ENCODE measurements around the gene CRYGD. TPM values are rescaled to one million over a fixed set of nuclear protein-coding genes. Genes with fewer than 3 reads are reported as not detected.

Gene CRYGD
- total RNA-seq, 4 donors from 2014 or later = not detected

DNA sequence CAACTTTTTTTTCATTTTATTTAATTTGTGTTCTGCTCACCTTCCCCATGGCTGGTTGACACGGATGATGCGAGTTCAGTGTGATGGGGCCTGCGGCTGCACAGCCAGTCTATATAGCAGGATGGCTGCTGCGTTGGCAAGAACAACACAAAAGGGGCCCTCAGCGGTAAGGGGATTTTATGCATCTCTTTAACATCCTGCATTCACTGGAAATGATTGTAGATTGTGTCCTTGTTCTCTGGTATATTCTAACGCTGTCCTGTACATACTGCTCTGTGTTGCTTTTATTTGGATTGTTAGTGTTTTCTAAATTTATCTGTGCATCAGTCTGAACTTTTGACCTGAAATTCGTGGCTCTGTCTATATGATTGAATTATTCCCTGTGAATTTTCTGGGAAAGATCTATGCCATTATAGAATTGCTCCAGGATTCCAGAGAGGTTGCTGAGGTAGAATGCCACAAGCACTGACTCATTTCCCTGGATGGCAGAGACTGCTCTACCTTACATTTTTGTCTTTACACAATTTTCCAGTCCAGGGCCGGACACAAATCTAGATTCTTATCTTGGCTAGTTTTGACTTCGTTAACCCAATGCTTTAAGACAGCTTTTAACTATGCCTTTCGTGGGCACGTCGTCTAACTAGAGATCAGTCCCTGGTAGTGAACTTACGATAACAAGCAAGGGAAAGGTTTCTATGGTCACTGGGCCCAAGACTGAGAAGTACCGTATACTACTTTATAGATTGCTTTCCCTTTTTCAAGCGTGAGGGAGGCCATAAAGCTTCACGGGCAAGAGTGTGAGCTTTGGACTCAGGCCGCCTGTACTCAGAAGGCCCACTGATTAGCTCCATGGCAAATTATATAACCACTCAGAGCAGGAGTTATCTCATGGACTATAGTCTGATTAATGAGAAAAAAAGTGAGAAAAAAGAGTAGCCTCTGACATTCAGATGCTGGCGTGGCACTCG, 5.7 kb upstream of the CRYGD start, which contains the start of gene CRYGC:
Gene CRYGC (minus strand): TSS at position 85 of the 968 bp plus-strand sequence. CDS start 36 bp downstream, at position 49.
- no peak for DNase-seq
- no peaks in the 10 kb centered on the region for H3K9me3 ChIP-seq
- TF ChIP-seq POLR2A (IDR thresholded peaks at IDR 0.05) = no peak
- TF ChIP-seq, protein P1, sequence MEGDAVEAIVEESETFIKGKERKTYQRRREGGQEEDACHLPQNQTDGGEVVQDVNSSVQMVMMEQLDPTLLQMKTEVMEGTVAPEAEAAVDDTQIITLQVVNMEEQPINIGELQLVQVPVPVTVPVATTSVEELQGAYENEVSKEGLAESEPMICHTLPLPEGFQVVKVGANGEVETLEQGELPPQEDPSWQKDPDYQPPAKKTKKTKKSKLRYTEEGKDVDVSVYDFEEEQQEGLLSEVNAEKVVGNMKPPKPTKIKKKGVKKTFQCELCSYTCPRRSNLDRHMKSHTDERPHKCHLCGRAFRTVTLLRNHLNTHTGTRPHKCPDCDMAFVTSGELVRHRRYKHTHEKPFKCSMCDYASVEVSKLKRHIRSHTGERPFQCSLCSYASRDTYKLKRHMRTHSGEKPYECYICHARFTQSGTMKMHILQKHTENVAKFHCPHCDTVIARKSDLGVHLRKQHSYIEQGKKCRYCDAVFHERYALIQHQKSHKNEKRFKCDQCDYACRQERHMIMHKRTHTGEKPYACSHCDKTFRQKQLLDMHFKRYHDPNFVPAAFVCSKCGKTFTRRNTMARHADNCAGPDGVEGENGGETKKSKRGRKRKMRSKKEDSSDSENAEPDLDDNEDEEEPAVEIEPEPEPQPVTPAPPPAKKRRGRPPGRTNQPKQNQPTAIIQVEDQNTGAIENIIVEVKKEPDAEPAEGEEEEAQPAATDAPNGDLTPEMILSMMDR (IDR thresholded peaks at IDR 0.05) = no peak
- intact Hi-C loops (cut with DNase I) = no loop called here
- no peak within 1 kb of the TSS for H3K27ac ChIP-seq
- no peaks in the 10 kb centered on the region for H3K27me3 ChIP-seq
- no peak within 1 kb of the TSS for H3K4me3 ChIP-seq (replicated peaks in 1 of 3)
- 72 to 76% methylated on average over 19 of the region's 19 CpGs for WGBS, 2 donors
- H3K36me3 ChIP-seq = no peaks in the 10 kb centered on the region
- no peaks in the 10 kb centered on the region for H3K4me1 ChIP-seq

DNA sequence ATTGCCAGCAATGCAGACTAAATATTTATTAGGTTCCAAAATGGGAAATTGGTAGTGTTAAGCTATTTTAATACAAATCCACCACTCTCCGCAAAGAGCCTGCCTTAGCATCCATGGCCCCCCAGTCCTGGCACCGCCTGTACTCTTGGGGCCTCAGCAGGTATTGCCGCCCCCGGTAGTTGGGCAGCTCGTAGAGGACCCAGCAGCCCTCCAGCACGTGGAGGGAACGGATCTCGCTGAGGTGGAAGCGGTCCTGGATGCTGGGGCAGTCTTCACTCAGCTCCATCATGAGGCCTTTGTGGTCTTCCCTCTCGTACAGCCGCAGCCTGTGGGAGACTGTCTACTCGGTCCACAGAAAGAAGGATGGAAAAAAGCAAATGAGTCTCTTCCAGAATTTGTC, 3.8 kb upstream of the CRYGD start:
- no peak for DNase-seq
- Histone ChIP-seq H3K27ac (no peak overlapping the region), H3K4me3 (replicated peaks in 1 of 3) (no peak overlapping the region), H3K9me3 (no peaks in the 10 kb centered on the region), H3K27me3 (no peaks in the 10 kb centered on the region), H3K36me3 (no peaks in the 10 kb centered on the region), H3K4me1 (peaks cover 0 to 4% of the 10 kb centered on the region in 2 donors)
- intact Hi-C loops (cut with DNase I) = no loop called here
- TF ChIP-seq, protein P1 (IDR thresholded peaks at IDR 0.05) = no peak
- no peak for TF ChIP-seq POLR2A (IDR thresholded peaks at IDR 0.05)
- 93 to 94% methylated on average over 12 of the region's 12 CpGs for WGBS, 2 donors

DNA sequence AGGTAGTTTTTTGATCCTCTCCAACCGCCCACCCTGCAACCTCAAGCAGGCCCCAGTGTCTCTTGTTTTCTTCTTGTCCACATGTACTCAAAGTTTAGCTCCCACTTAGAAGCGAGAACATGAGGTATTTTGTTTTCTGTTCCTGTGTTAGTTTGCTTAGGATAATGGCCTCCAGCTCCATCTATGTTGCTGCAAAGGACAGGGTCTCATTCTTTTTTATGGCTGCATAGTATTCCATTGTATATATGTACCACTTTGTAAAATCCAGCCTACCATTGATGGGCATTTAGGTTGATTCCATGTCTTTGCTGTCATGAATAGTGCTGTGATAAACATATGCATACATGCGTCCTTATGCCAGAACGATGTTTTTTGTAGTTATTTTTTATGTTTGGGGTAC, 2.8 kb upstream of the CRYGD start:
- no peak for DNase-seq
- WGBS, 2 donors = 96% methylated on average over 4 of the region's 4 CpGs
- H3K9me3 ChIP-seq = no peaks in the 10 kb centered on the region
- H3K4me3 ChIP-seq (replicated peaks in 1 of 3) = no peak overlapping the region
- H3K4me1 ChIP-seq = peaks cover 0 to 4% of the 10 kb centered on the region in 2 donors
- no peak overlapping the region for H3K27ac ChIP-seq
- no peaks in the 10 kb centered on the region for H3K36me3 ChIP-seq
- H3K27me3 ChIP-seq = peaks cover 4% of the 10 kb centered on the region
- intact Hi-C loops (cut with DNase I) = no loop called here
- TF ChIP-seq POLR2A (IDR thresholded peaks at IDR 0.05) = no peak

DNA sequence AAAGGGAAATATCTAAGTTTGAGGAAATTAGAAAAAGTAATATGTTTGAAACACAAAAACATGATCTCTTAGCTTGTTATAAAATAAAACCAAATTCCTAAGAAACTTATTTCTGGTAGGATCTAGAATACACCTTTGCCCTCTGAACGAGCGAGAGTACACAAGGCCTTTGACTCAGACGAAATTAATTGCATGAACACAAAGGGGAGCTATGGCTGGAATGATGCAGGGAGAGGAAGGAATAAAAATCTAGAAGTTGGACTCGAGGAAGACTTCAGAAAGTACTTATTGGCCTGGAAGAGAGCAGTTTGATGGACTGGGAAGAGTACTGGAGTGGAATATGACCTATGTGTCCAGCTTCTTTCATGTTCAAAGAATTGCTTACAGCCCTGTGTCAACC, 927 bp upstream of the CRYGD start:
- peaks cover 0 to 4% of the 10 kb centered on the region in 2 donors for H3K4me1 ChIP-seq
- 85% methylated on average over 4 of the region's 4 CpGs for WGBS, 2 donors
- no peaks in the 10 kb centered on the region for H3K36me3 ChIP-seq
- intact Hi-C loops (cut with DNase I) = no loop called here
- DNase-seq = no peak
- no peaks in the 10 kb centered on the region for H3K9me3 ChIP-seq
- H3K27ac ChIP-seq = no peak overlapping the region
- no peak overlapping the region for H3K4me3 ChIP-seq (replicated peaks in 1 of 3)
- TF ChIP-seq POLR2A (IDR thresholded peaks at IDR 0.05) = no peak
- TF ChIP-seq, protein P1 (IDR thresholded peaks at IDR 0.05) = no peak
- H3K27me3 ChIP-seq = peaks cover 4% of the 10 kb centered on the region

DNA sequence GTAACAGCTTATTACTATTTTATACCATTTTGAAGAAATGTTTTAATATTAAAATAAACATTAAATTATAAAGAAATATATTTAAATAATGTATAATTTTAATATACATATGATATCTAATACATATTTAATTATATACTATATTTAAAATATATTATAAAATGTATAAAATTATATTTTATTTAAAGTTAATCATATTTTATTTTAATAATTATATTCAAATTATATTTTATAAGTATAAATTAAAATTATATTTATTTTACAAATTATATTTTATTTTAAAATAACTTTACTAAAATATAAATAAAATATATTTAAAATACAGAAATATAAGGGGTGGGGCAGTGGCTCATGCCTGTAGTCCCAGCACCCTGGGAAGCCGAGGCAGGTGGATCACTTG, 2.1 kb downstream of the CRYGD start:
- Histone ChIP-seq H3K4me3 (replicated peaks in 1 of 3) (no peak overlapping the region), H3K27me3 (peaks cover 4% of the 10 kb centered on the region), H3K36me3 (no peaks in the 10 kb centered on the region), H3K9me3 (no peaks in the 10 kb centered on the region), H3K4me1 (peaks cover 0 to 4% of the 10 kb centered on the region in 2 donors), H3K27ac (no peak overlapping the region)
- 91 to 98% methylated on average over 1 of the region's 1 CpG for WGBS, 2 donors
- TF ChIP-seq POLR2A (IDR thresholded peaks at IDR 0.05) = no peak
- TF ChIP-seq, protein P1 (IDR thresholded peaks at IDR 0.05) = no peak
- DNase-seq = no peak
- intact Hi-C loops (cut with DNase I) = no loop called here

Data from thyroid gland (tissue), 4 donors.